ENCODE data around the gene ABCA2.
"Not testable (repeated sequence)": the region's sequence is repeated elsewhere in the genome, so short reads cannot be mapped to it uniquely, and the experiment has no call there.

The ABCA2 gene

DNA sequence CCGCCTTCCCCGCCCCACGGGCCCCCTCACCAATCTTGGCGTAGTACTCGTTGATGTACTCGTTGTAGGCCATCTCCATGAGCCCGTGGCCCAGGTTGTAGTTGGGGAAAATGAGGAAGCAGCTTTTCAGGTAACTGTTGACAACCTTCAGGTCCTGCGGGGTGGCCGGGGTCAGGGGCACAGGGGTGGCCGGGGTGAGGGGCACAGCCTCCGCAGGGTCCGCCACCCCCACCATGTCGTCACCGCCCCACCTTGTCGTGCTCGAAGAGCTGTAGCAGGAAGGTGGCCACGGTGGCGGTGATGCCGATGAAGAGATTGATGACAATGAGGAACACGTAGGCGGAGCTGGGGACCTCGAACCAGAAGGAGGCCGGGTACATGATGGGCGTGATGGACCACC lies 16.9 kb downstream of the ABCA2 start:
- Mint-ChIP-seq H3K27ac (no peak overlapping the region), H3K27me3 (no peaks in the 10 kb centered on the region), H3K4me3 (no peak overlapping the region), H3K36me3 (no peaks in the 10 kb centered on the region), H3K9me3 (ENCODE audit: low read depth) (no peaks in the 10 kb centered on the region), H3K4me1 (ENCODE audit: low read depth) (peaks cover 2% of the 10 kb centered on the region)

DNA sequence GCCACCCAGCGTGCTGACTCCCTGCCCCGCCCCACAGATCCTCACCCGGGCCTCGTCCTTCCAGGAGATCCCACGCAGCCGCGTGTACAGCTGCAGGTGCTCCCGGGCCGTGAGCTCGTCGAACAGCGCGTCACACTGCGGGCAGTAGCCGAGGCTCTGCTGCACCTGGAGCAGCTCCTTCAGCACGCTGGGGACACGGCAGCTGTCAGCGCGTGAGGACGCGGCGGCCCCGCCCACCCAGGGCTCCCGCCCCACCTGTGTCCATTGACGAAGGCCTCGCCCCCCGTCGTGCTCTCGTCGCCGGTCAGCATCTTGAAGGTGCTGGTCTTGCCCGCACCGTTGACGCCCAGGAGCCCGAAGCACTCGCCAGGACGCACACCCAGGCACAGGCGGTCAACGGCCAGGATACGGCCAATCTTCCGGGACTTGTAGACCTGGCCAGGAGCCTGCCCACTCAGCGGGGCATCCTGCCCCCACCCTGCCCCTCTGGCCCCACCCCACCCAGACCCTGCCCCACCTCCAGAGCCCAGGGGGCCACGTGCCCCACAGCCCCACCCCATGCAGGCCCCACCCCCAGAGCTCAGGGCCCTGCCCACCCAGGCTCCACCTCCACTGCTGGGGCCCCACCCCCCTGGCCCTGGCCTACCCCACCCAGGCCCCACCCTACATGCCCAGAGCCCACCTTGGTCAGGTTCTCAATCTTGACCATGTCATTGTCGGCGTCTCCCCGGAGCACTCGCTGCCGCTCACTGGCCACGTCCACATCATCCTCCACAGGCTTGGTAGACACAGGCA lies 17.9 kb downstream of the ABCA2 start:
- H3K9me3 Mint-ChIP-seq (ENCODE audit: low read depth): no peaks in the 10 kb centered on the region
- no peaks in the 10 kb centered on the region for H3K27me3 Mint-ChIP-seq
- no peak overlapping the region for H3K4me3 Mint-ChIP-seq
- no peaks in the 10 kb centered on the region for H3K36me3 Mint-ChIP-seq
- H3K4me1 Mint-ChIP-seq (ENCODE audit: low read depth): peaks cover 4% of the 10 kb centered on the region
- no peak overlapping the region for H3K27ac Mint-ChIP-seq

DNA sequence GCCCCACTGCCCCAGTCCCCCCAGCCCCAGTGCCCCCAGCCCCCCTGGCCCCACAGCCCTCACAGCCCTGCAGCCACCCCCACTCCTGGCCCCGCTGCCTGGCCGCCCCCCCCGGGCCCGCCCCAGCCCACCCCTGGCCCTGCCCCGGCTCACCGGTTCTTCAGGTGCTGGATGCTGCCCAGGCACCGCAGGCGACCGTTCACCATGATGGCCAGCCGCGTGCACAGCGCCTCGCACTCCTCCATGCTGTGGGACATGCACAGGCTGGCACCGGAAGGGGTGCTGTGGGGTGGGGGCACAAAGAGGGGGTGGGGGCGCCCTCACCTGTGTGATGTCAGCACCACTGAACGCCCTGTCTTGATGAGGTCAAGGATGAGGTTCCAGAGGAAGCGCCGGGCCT lies 18.8 kb downstream of the ABCA2 start:
- Mint-ChIP-seq H3K4me1 (ENCODE audit: low read depth) (peaks cover 6% of the 10 kb centered on the region), H3K27me3 (no peaks in the 10 kb centered on the region), H3K9me3 (ENCODE audit: low read depth) (no peaks in the 10 kb centered on the region), H3K27ac (no peak overlapping the region), H3K4me3 (no peak overlapping the region), H3K36me3 (no peaks in the 10 kb centered on the region)

DNA sequence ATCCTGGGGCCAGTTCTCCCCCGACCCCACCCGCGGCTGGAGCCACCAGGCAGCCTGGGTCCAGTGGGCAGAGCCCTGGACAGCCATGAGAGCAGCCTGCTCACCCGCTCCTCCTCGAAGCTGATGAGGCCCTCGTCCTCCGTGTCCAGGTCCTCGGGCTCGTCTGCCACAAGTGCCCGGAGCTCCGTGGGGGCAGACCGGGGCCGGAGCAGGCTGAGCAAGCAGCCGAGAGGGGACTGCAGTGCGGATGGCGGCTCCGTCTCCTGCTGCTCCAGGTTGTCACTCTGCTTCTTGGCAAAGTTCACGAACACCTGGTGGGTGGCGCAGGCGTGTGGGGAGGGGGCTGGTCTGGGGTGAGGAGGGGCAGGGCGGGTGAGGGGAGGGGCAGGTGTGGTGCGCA lies 19.7 kb downstream of the ABCA2 start:
- no peaks in the 10 kb centered on the region for H3K36me3 Mint-ChIP-seq
- H3K27ac Mint-ChIP-seq: no peak overlapping the region
- no peak overlapping the region for H3K4me3 Mint-ChIP-seq
- no peaks in the 10 kb centered on the region for H3K27me3 Mint-ChIP-seq
- no peaks in the 10 kb centered on the region for H3K9me3 Mint-ChIP-seq (ENCODE audit: low read depth)
- H3K4me1 Mint-ChIP-seq (ENCODE audit: low read depth): peaks cover 6% of the 10 kb centered on the region

DNA sequence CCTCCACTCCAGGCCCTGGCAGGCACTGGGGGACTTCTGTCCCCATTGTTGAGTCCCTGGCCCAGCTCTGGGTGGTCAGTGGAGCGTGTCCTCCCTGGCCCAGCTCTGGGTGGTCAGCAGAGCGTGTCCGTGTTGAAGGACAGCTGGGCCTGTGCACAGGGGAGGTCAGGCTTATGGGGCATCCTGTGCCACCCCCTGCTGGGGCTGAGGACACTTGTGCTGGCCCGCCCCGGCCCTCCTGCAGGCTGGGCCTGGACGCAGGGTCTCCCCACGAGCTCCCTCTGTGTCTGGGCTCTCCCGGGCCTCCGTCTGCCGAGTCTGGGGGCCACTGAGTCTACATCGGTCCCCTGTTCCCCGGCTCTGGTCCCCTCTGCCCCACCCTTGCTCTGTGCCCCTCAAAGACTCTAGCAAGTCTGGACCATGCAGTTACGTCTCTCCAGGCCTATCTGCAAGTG lies 20.2 kb downstream of the ABCA2 start:
- Mint-ChIP-seq H3K4me3 (no peak overlapping the region), H3K9me3 (ENCODE audit: low read depth) (no peaks in the 10 kb centered on the region), H3K36me3 (no peaks in the 10 kb centered on the region), H3K27ac (no peak overlapping the region), H3K27me3 (no peaks in the 10 kb centered on the region), H3K4me1 (ENCODE audit: low read depth) (peaks cover 6% of the 10 kb centered on the region)

DNA sequence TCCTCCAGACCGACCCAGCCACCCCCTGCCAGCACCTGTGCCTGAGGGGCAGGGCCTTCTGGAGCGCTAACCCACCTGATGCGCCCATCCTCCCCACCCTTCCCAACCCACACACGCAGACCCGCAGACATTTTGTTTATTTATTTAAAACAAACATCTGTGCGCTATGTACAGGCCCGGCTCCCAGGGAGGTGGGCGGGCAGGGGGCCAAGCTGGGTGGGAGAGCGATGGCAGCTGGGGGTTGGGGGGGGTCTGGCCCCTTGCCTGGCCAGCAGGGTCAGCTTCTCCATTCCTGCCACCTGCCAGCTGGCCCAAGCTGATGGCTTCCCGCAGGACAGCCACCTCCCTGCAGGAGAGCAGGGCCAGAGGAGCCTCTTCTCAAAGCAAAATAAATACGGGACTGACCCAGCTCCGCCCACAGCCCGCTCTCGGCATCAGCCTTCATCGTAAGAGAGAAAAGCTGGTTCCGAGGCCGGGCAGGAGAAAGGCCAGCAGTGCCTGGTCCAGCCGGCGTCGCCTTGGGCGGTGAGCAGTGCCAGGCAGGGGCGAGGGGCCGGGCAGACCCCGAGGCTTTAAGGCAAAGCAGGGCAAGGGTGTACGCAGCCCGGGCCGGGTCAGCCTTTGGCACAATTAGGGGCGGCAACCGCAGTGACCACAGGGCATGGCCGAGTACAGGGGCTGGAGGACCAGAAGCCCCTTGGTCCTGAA lies 20.8 kb downstream of the ABCA2 start:
- H3K27ac Mint-ChIP-seq: no peak overlapping the region
- H3K27me3 Mint-ChIP-seq: no peaks in the 10 kb centered on the region
- no peak overlapping the region for H3K4me3 Mint-ChIP-seq
- H3K36me3 Mint-ChIP-seq: no peaks in the 10 kb centered on the region
- H3K9me3 Mint-ChIP-seq (ENCODE audit: low read depth): no peaks in the 10 kb centered on the region
- peaks cover 6% of the 10 kb centered on the region for H3K4me1 Mint-ChIP-seq (ENCODE audit: low read depth)

DNA sequence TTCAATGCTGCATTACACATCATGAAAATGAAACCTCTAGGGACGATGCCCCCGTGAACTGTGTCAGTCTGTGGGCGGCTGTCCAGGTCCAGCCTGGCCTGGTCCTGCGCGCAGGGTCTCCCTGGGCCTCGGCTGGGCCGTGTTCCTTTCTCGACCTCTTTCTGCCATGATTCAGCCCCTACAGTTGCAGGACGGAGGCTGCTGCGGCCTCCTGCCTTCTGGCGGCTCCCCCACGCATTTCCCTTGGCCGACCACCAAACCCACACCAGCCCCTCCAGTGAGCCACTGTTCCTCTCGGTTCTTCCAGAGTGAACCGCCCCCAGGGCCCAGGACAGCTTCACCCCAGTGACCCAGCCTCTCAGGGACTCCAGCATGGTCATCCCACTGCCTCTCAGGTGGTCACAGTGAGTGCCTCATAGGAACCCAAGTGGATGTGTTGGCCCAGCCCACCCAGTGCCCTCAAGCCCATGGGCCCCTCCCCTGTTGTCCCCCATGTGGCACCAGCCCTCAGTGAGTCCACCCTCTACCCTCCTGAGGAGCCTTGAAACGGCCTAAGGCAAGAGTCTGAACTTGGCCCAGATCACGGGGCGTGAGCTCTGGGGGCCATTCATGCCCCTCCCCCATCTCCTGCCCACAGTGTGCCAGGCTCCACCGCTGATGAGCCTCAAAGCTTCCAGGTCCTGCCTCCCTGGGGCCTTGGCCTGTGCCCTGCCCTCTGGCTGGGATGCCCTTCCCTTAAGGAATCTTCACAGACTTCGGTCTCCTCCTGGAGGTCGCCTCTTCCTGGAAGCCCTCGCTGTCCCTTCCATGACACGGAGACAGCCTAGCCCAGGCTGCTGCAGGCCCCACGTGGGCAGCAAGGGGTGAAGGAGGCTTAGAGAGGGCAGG lies 21.7 kb downstream of the ABCA2 start:
- Mint-ChIP-seq H3K36me3 (no peaks in the 10 kb centered on the region), H3K27ac (no peak overlapping the region), H3K27me3 (no peaks in the 10 kb centered on the region), H3K4me1 (ENCODE audit: low read depth) (peaks cover 6% of the 10 kb centered on the region), H3K4me3 (no peak overlapping the region), H3K9me3 (ENCODE audit: low read depth) (no peaks in the 10 kb centered on the region)

DNA sequence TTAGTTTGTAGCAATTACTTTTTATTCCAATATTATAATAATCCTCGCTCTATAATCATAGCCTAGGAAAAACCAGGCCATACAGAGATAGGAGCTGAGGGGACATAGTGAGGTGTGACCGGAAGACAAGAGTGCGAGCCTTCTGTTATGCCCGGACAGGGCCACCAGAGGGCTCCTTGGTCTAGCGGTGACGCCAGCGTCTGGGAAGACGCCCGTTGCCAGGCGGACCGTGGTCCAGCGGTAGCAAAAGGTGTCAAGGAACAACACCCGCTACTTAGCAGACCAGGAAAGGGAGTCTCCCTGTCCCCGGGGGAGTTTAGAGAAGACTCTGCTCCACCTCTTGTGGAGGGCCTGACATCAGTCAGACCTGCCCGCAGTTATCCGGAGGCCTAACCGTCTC lies 23.8 kb downstream of the ABCA2 start:
- H3K27ac Mint-ChIP-seq: not testable (repeated sequence)

DNA sequence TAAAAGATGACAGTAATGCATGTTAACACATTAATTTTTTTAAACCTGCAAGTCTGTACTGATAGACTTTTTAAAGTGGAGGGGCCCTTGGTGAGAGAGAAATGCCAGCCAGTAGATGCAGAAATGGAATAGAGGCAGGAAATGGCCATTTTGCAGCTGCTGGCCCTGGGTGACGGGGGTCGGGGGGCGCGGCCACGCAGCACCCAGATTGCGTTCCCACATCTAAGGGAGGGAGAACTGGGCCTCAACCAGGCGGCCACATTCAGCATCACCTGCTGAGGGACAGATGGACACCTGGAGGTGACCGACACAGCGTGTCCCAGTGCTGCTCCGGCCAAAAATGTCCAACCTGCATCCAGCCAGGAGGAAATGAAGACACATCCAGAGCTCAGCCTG lies 25.4 kb downstream of the ABCA2 start:
- no peaks in the 10 kb centered on the region for H3K9me3 Mint-ChIP-seq (ENCODE audit: low read depth)
- no peak overlapping the region for H3K4me3 Mint-ChIP-seq
- H3K36me3 Mint-ChIP-seq: no peaks in the 10 kb centered on the region
- H3K27me3 Mint-ChIP-seq: no peaks in the 10 kb centered on the region
- peaks cover 21% of the 10 kb centered on the region for H3K4me1 Mint-ChIP-seq (ENCODE audit: low read depth)
- no peak overlapping the region for H3K27ac Mint-ChIP-seq

More for the DNA sequence above, 23.8 kb downstream of the ABCA2 start:
- H3K9me3 Mint-ChIP-seq (ENCODE audit: low read depth); H3K27me3 Mint-ChIP-seq; H3K36me3 Mint-ChIP-seq; H3K4me3 Mint-ChIP-seq: not testable (repeated sequence)
- peaks cover 14% of the 10 kb centered on the region for H3K4me1 Mint-ChIP-seq (ENCODE audit: low read depth)

DNA sequence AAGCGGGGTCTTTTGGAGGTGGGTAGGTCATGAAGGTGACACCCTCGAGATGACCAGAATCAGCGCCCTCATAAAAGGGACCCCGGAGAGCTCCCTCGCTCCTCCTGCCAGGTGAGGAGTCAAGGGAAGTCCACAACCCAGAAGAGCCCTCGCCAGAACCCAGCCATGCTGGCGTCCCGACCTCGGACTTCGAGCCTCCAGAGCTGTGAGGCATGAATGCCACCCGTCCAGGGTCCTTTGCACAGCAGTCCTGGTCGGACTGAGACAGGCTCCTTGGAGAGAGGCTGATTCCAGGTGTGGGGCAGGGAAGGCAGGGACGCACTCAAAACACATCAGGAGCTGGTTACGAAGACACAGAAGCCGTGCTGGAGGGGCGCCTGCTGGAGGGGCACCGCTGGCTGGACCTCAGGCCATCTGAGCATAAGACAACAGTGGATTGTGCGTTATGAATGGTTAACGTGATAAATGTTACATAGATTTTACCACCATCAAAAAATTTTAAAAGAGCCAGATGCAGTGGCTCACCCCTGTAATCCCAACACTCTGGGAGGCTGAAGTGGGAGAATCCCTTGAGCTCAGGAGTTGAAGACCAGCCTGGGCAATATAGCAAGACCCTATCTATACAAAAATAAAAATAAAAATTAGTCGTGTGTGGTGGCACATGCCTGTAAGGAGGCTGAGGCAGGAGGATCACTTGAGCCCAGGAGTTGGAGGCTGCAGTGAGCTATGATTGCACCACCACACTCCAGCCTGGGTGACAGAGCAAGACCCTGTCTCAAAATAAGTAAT lies 26.0 kb downstream of the ABCA2 start:
- Mint-ChIP-seq H3K27ac (no peak overlapping the region), H3K4me1 (ENCODE audit: low read depth) (peaks cover 24% of the 10 kb centered on the region), H3K27me3 (no peaks in the 10 kb centered on the region), H3K4me3 (no peak overlapping the region), H3K36me3 (no peaks in the 10 kb centered on the region), H3K9me3 (ENCODE audit: low read depth) (no peaks in the 10 kb centered on the region)

DNA sequence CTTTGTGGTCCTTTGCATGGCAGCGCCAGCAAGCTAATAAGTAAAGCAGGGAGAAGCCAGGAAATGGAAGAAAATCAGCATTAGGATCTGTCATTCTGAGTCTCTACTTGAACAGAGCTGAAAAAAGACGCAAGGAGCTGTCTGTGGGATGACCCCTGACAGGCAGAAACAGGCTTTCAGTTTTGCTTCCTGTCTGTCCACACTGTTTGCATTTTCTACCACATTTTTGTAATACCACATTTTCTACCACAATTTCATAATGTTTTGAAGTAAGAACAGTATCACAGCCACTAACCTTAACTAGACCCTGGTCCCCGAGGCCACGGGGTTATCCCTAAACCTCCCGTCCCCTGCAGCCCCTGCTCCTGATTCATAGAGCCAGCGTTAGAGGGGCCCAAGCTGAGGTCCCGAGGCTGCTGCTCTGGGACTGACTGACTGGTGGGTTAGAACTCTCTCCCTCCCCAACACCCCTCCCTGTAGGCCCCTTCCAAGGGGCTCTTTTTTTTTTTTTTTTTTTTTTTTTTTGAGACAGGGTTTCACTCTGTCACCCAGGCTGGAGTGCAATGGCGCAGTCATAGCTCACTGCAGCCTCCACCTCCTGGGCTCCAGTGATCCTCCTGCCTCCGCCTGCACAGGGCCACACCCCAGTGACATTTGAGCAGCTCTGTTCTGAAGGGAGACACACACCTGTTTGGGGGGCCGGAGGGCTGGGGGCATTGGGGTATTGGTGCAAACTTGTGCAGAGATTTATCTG lies 27.7 kb downstream of the ABCA2 start:
- no peaks in the 10 kb centered on the region for H3K36me3 Mint-ChIP-seq
- H3K27me3 Mint-ChIP-seq: no peaks in the 10 kb centered on the region
- H3K27ac Mint-ChIP-seq: peak overlapping the region; percentile 17
- H3K9me3 Mint-ChIP-seq (ENCODE audit: low read depth): no peaks in the 10 kb centered on the region
- peak overlapping the region; percentile 12 for H3K4me3 Mint-ChIP-seq
- H3K4me1 Mint-ChIP-seq (ENCODE audit: low read depth): peaks cover 25% of the 10 kb centered on the region

DNA sequence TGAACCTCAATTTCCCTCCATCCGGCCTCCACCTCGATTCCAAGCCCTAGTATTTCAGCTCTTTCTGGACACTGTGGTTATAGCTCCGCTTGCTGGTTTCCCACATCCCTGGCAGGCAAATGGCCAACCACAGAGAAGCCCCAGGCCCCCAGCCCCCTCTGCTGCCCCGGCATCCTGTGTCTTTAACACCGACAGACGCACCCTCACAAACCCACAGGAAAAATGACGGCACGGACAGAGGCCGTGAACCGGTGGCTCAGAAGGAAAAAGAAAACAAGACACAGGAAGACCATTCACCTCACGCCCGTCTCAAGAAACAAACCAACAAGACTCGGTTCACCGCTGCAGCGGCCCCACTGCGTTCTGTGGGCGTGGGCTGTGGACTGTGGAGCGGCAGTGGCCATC lies 30.2 kb downstream of the ABCA2 start:
- H3K4me3 Mint-ChIP-seq: peak overlapping the region; percentile 66
- no peaks in the 10 kb centered on the region for H3K9me3 Mint-ChIP-seq (ENCODE audit: low read depth)
- peaks cover 31% of the 10 kb centered on the region for H3K4me1 Mint-ChIP-seq (ENCODE audit: low read depth)
- peak overlapping the region; percentile 28 for H3K27ac Mint-ChIP-seq
- H3K27me3 Mint-ChIP-seq: no peaks in the 10 kb centered on the region
- H3K36me3 Mint-ChIP-seq: no peaks in the 10 kb centered on the region

DNA sequence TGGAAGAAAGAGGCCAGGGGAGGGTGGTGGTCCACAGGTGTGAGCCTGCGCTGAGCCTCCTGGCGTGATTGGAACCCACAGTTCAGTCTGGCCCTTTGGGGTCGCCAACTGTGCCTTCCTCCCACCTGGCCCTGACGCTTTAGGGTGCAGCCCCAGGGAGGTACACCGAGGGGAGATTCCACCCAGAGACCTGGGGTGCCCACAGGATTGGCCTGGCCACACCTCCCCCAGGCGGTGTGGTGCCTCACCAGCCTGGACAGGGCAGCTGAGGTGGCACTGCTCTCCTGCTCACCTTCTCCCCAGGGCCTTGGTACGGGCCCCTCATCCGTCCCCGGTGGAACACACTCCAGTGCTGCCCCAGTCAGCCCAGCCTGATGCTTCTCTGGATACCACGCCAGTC lies 30.7 kb downstream of the ABCA2 start:
- Mint-ChIP-seq H3K36me3 (no peaks in the 10 kb centered on the region), H3K4me3 (peak overlapping the region; percentile 66), H3K27ac (peak overlapping the region; percentile 28), H3K4me1 (ENCODE audit: low read depth) (peaks cover 31% of the 10 kb centered on the region), H3K9me3 (ENCODE audit: low read depth) (no peaks in the 10 kb centered on the region), H3K27me3 (no peaks in the 10 kb centered on the region)

Data from activated naive CD8-positive, alpha-beta T cell (primary cell).